ENCODE data around the gene RNF111.

RNF111 gene

GRCh38 chr15:59131456-59131855 is 144.0 kb downstream of the RNF111 start:
- TF ChIP-seq, protein P1, sequence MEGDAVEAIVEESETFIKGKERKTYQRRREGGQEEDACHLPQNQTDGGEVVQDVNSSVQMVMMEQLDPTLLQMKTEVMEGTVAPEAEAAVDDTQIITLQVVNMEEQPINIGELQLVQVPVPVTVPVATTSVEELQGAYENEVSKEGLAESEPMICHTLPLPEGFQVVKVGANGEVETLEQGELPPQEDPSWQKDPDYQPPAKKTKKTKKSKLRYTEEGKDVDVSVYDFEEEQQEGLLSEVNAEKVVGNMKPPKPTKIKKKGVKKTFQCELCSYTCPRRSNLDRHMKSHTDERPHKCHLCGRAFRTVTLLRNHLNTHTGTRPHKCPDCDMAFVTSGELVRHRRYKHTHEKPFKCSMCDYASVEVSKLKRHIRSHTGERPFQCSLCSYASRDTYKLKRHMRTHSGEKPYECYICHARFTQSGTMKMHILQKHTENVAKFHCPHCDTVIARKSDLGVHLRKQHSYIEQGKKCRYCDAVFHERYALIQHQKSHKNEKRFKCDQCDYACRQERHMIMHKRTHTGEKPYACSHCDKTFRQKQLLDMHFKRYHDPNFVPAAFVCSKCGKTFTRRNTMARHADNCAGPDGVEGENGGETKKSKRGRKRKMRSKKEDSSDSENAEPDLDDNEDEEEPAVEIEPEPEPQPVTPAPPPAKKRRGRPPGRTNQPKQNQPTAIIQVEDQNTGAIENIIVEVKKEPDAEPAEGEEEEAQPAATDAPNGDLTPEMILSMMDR (IDR thresholded peaks at IDR 0.05; ENCODE audit: low read depth, low read length), result no peak
- H3K27ac ChIP-seq, result no peak overlapping the region
- no peak overlapping the region for H3K4me3 ChIP-seq (ENCODE audit: low read depth, low read length)
- no peak for DNase-seq
- no peaks in the 10 kb centered on the region for H3K9me3 ChIP-seq (ENCODE audit: severe bottlenecking)
- no peaks in the 10 kb centered on the region for H3K27me3 ChIP-seq (ENCODE audit: insufficient read depth, low read depth, severe bottlenecking)
- peaks cover 58% of the 10 kb centered on the region for H3K36me3 ChIP-seq

DNA sequence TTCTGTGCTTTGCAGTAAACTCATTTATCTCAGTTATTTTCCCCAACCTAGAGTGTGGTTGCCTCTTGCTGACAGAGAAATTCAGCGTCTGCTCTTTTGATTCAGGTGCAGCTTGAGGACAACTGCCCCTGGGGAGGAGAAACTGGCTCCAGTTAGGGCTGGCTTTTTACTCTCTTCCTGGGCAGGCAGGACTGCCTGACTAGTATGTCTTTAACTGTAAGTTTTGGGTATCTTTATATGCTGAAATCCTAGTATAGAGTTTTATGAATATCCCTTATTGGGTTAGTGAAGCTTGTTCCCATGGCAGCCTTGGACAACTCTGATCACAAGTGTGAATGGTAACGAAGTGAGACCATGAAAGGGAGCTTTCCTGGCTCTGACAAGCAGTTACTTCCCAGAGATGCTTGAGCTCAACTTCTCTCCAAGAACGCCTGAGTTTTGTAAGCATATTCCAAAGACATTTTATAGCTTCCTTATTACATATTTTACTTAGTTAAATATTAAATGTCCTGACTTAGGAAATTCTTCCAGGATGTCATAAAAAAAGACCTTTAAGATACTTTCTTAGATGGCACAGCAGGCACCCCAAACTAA is 144.6 kb downstream of the RNF111 start:
- DNase-seq, result no peak
- no peak overlapping the region for H3K4me3 ChIP-seq (ENCODE audit: low read depth, low read length)
- TF ChIP-seq, protein P1 (IDR thresholded peaks at IDR 0.05; ENCODE audit: low read depth, low read length), result no peak
- peaks cover 63% of the 10 kb centered on the region for H3K36me3 ChIP-seq
- no peaks in the 10 kb centered on the region for H3K27me3 ChIP-seq (ENCODE audit: insufficient read depth, low read depth, severe bottlenecking)
- no peak overlapping the region for H3K27ac ChIP-seq
- H3K9me3 ChIP-seq (ENCODE audit: severe bottlenecking), result no peaks in the 10 kb centered on the region

- Histone ChIP-seq H3K36me3 (peaks cover 70% of the 10 kb centered on the region), H3K27me3 (ENCODE audit: insufficient read depth, low read depth, severe bottlenecking) (no peaks in the 10 kb centered on the region), H3K27ac (no peak overlapping the region), H3K9me3 (ENCODE audit: severe bottlenecking) (no peaks in the 10 kb centered on the region), H3K4me3 (ENCODE audit: low read depth, low read length) (no peak overlapping the region)
- TF ChIP-seq, protein P1 (IDR thresholded peaks at IDR 0.05; ENCODE audit: low read depth, low read length), result no peak
- DNase-seq, result no peak
These were observed 146.5 kb downstream of the RNF111 start for GRCh38 chr15:59133929-59134427.

- Histone ChIP-seq H3K27me3 (ENCODE audit: insufficient read depth, low read depth, severe bottlenecking) (no peaks in the 10 kb centered on the region), H3K36me3 (peaks cover 51% of the 10 kb centered on the region), H3K9me3 (ENCODE audit: severe bottlenecking) (no peaks in the 10 kb centered on the region), H3K4me3 (ENCODE audit: low read depth, low read length) (no peak overlapping the region), H3K27ac (no peak overlapping the region)
- no peak for DNase-seq
- TF ChIP-seq, protein P1 (IDR thresholded peaks at IDR 0.05; ENCODE audit: low read depth, low read length), result no peak
These were observed 150.1 kb downstream of the RNF111 start for GRCh38 chr15:59137566-59137965.

DNA sequence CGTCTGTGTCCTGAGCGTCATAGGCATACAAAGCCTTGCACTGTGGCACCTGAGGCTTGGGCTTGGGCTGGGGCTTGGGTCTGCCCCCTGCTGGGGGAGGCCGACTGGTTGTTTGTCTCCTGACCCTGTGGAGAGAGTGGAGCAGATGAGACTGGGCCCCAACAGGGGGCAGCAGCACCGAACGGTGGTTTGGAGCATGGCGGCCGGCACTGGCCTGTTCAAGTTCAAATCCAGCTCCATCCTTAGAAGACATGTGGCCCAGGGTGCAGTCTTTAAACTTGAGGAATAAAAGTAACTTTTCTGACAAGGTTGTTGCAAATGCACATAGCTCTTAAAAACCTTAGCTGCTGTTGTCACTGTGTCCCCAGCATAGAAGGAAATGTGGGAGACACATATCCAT is 150.8 kb downstream of the RNF111 start:
- no peak overlapping the region for H3K4me3 ChIP-seq (ENCODE audit: low read depth, low read length)
- peak; percentile 71 for DNase-seq
- H3K27ac ChIP-seq, result no peak overlapping the region
- TF ChIP-seq, protein P1 (IDR thresholded peaks at IDR 0.05; ENCODE audit: low read depth, low read length), result peak; percentile 81
- no peaks in the 10 kb centered on the region for H3K27me3 ChIP-seq (ENCODE audit: insufficient read depth, low read depth, severe bottlenecking)
- H3K9me3 ChIP-seq (ENCODE audit: severe bottlenecking), result no peaks in the 10 kb centered on the region
- H3K36me3 ChIP-seq, result peaks cover 46% of the 10 kb centered on the region

Data from WERI-Rb-1 (cell line).